Measurements from ENCODE around the gene PTPN11.
"Not testable (repeated sequence)": the region's sequence is repeated elsewhere in the genome, so short reads cannot be mapped to it uniquely, and the experiment has no call there.

GRCh38 chr12:112448165-112448564 lies 29.4 kb downstream of the PTPN11 start:
- not testable (repeated sequence) for TF ChIP-seq EP300, CTCF, POLR2A (IDR thresholded peaks at IDR 0.05)

Data from tibial nerve (tissue), 4 donors.